B cell (primary cell): ENCODE measurements around the gene MED16. TPM values are rescaled to one million over a fixed set of nuclear protein-coding genes. Genes with fewer than 3 reads are reported as not detected.

ENCODE experiments used
- ATAC-seq: fragments of 200-7000 bp; cut with Tn5 transposase; one replicate; pipeline ENCODE4 v1.10.0; 2021; ENCODE audit warnings: low read depth, mild to moderate bottlenecking, moderate number of reproducible peaks, moderate library complexity
- CTCF ChIA-PET: fragments of 350-600 bp; sonication (Branson Sonifier 250); formaldehyde crosslinking; loops from one replicate; lab custom pipeline; 2021; ENCODE audit warnings: antibody characterized with exemption, inconsistent platforms; lab: Charles Lee
- POLR2A ChIA-PET: fragments of 350-600 bp; sonication (Branson Sonifier 250); formaldehyde crosslinking; loops from one replicate; lab custom pipeline; 2021; ENCODE audit warnings: antibody characterized with exemption; lab: Charles Lee
- DNase-seq: peaks from one replicate; pipeline ENCODE4 v3.0.0; 2013
- H2AFZ ChIP-seq: 2 replicates; pipeline ENCODE4 v1.6.1; 2012; ENCODE audit warnings: mild to moderate bottlenecking, low read depth, low read length; ENCODE audit not compliant: insufficient read depth, poor library complexity, severe bottlenecking
- H3K27ac ChIP-seq, 2 donors: 1 replicate in 1 of 2; 2 replicates in 1 of 2; pipeline ENCODE4 v1.5.1; 2012 to 2013; ENCODE audit warnings: low read length in 2 of 2, mild to moderate bottlenecking in 2 of 2, moderate library complexity in 1 of 2
- H3K27me3 ChIP-seq, 4 experiments: fragments of 200-600 bp in 1 of 4; sonication (generic) in 1 of 4; replicated peaks in 1 of 4; 1 replicate in 2 of 4; 2 replicates in 2 of 4; pipeline versions ENCODE4 v1.6.1 to v1.7.0; 2013 to 2016; ENCODE audit warnings: low read length in 3 of 4, mild to moderate bottlenecking in 2 of 4, mixed read lengths in 1 of 4, moderate library complexity in 1 of 4; ENCODE audit not compliant: insufficient read depth in 4 of 4, control insufficient read depth in 3 of 4; ENCODE audit errors: control extremely low read depth in 1 of 4
- H3K36me3 ChIP-seq, 2 experiments: replicated peaks in 1 of 2; 1 replicate in 1 of 2; 2 replicates in 1 of 2; pipeline versions ENCODE4 v1.6.1 to v1.7.1; 2013; ENCODE audit warnings: low read length in 1 of 2; ENCODE audit not compliant: insufficient read depth in 2 of 2, control insufficient read depth in 1 of 2; ENCODE audit errors: control extremely low read depth in 1 of 2, extremely low read depth in 1 of 2
- H3K4me1 ChIP-seq, 2 donors: fragments of 200-600 bp in 1 of 2; sonication (generic) in 1 of 2; 1 replicate in 1 of 2; 2 replicates in 1 of 2; pipeline versions ENCODE4 v1.5.1 to v1.6.1; 2013 to 2017; ENCODE audit warnings: low read length in 2 of 2; ENCODE audit not compliant: control insufficient read depth in 2 of 2, insufficient read depth in 2 of 2
- H3K4me2 ChIP-seq: replicated peaks from 2 replicates; pipeline ENCODE3; 2012; ENCODE audit warnings: mild to moderate bottlenecking, low read depth, low read length; ENCODE audit not compliant: poor library complexity, severe bottlenecking
- H3K4me3 ChIP-seq, 5 experiments: fragments of 200-600 bp in 1 of 5; sonication (generic) in 1 of 5; 1 replicate in 3 of 5; 2 replicates in 2 of 5; pipeline versions ENCODE4 v1.5.1 to v1.7.0; 2011 to 2016; ENCODE audit warnings: low read length in 4 of 5, mild to moderate bottlenecking in 4 of 5, low read depth in 2 of 5, control low read depth in 1 of 5, moderate library complexity in 1 of 5; ENCODE audit not compliant: insufficient read depth in 1 of 5; ENCODE audit errors: control extremely low read depth in 1 of 5, extremely low read depth in 1 of 5
- H3K79me2 ChIP-seq: fragments of 200-600 bp; sonication (generic); one replicate; pipeline ENCODE4 v1.6.0; 2016; ENCODE audit warnings: low read length; ENCODE audit not compliant: control insufficient read depth, insufficient read depth
- H3K9ac ChIP-seq: fragments of 200-600 bp; sonication (generic); 2 replicates; pipeline ENCODE4 v1.6.1; 2017; ENCODE audit warnings: mild to moderate bottlenecking, low read length, moderate library complexity
- H3K9me3 ChIP-seq, 3 donors: one replicate each; pipeline versions ENCODE4 v1.6.1 to v1.7.1; 2013; ENCODE audit warnings: low read length in 2 of 3; ENCODE audit not compliant: control insufficient read depth in 2 of 3, insufficient read depth in 1 of 3; ENCODE audit errors: control extremely low read depth in 1 of 3
- H4K20me1 ChIP-seq: 2 replicates; pipeline ENCODE4 v1.6.0; 2012; ENCODE audit warnings: mild to moderate bottlenecking, low read length; ENCODE audit not compliant: insufficient read depth, control insufficient read depth, poor library complexity, severe bottlenecking
- H3K27ac Mint-ChIP-seq: one replicate; pipeline ENCODE4 v1.8.0; 2021; ENCODE audit warnings: mixed read lengths
- H3K27me3 Mint-ChIP-seq: one replicate; pipeline ENCODE4 v1.8.0; 2021; ENCODE audit warnings: mixed read lengths
- H3K4me1 Mint-ChIP-seq: one replicate; pipeline ENCODE4 v1.8.0; 2021; ENCODE audit warnings: mixed read lengths
- H3K4me3 Mint-ChIP-seq: one replicate; pipeline ENCODE4 v1.8.0; 2021; ENCODE audit warnings: mixed read lengths
- H3K9me3 Mint-ChIP-seq: one replicate; pipeline ENCODE4 v1.8.0; 2022; ENCODE audit warnings: mixed read lengths; ENCODE audit not compliant: insufficient read depth
- CTCF ChIP-seq: fragments of 200-600 bp; IDR thresholded peaks from one replicate; pipeline ENCODE4 v1.8.0; 2022; ENCODE audit warnings: antibody characterized with exemption, mild to moderate bottlenecking
- EZH2 ChIP-seq: IDR thresholded peaks from 2 replicates; pipeline ENCODE4 v1.6.1; 2012; ENCODE audit warnings: borderline replicate concordance, low read depth, mild to moderate bottlenecking, moderate library complexity, low read length; ENCODE audit not compliant: insufficient read depth, poor library complexity, severe bottlenecking
- WGBS: methylation state at CpG from one replicate; pipeline ENCODE4 v1.1.5; 2013; ENCODE audit warnings: missing lambda C conversion rate; ENCODE audit not compliant: insufficient coverage; 5-methylcytosine and 5-hydroxymethylcytosine counted together
- intact Hi-C: fragments of 100-400 bp; cut with micrococcal nuclease; formaldehyde crosslinking; loops from one replicate; pipeline ENCODE4 v1.10.0; 2022
- polyA plus RNA-seq: library from polyadenylated mRNA; depleted of rRNA; stranded (reverse); fragments of >200 nt; gene quantifications from 2 replicates; pipeline ENCODE4 v1.2.3, GENCODE V29; 2012
- total RNA-seq, 2 donors: library from RNA; stranded (reverse); fragments of 120-200 nt in 1 of 2; gene quantifications; 1 replicate in 1 of 2; 2 replicates in 1 of 2; pipeline versions ENCODE4 v1.2.3 to v1.2.4, GENCODE V29; 2013 to 2022

Gene MED16
- total and polyA plus RNA-seq, 2 donors (not counting 1 experiment from before 2014, with no cell fraction given), result 85.0 to 85.3 TPM

DNA sequence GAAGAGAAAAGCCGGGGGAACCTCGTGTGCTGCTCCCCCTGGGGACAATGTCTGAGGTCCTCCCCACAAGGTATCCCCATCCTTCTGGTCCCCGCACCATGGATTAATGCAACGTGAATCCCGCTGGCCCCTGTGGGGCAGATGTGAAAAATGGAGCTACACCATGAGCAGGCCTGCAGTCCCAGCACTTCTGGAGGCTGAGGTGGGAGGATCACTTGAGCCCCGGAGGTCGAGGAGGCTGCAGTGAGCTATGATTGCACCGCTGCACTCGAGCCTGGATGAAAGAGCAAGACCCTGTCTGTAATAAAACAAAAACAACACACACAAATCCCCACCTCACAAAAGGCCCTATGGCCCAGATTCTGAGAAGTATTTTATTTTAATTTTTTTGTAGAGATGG, 34.7 kb downstream of the MED16 start:
- no peaks in the 10 kb centered on the region for H3K79me2 ChIP-seq
- no peak overlapping the region for H2AFZ ChIP-seq
- no peak overlapping the region for H3K4me2 ChIP-seq
- H4K20me1 ChIP-seq, result no peaks in the 10 kb centered on the region
- DNase-seq (peak; percentile 28), ATAC-seq (no peak)
- H3K36me3 ChIP-seq, result no peaks in the 10 kb centered on the region
- POLR2A ChIA-PET, result interaction anchor here (0.5 to 0.6 kb wide), 2 partner anchors 337 to 961 kb away, joined by 3 to 9 read pairs; no protein-coding TSS in a partner anchor
- peaks cover 12% of the 10 kb centered on the region for H3K4me1 Mint-ChIP-seq
- no peak overlapping the region for H3K9ac ChIP-seq
- H3K4me3 ChIP-seq, result no peak overlapping the region
- no peak overlapping the region for H3K4me3 Mint-ChIP-seq
- H3K27ac Mint-ChIP-seq, result no peak overlapping the region
- H3K27me3 ChIP-seq, result peaks cover 0 to 37% (median 8%) of the 10 kb centered on the region in 4 experiments
- peaks cover 20 to 34% of the 10 kb centered on the region in 2 donors for H3K4me1 ChIP-seq
- no peak for TF ChIP-seq CTCF
- no peak for TF ChIP-seq EZH2
- H3K9me3 Mint-ChIP-seq, result no peaks in the 10 kb centered on the region
- intact Hi-C loops, result no loop called here
- peaks cover 0 to 38% (median 0%) of the 10 kb centered on the region in 3 donors for H3K9me3 ChIP-seq
- CTCF ChIA-PET, result interaction anchor here (0.7 to 7.5 kb wide), 7 partner anchors 11 to 126 kb away, joined by 3 to 72 read pairs (median 4); partner anchors contain the start of genes MED16, RNU6-9 and WDR18
- H3K27me3 Mint-ChIP-seq, result peaks cover 7% of the 10 kb centered on the region
- H3K27ac ChIP-seq, result no peak overlapping the region
- 90% methylated on average over 2 of the region's 9 CpGs for WGBS

DNA sequence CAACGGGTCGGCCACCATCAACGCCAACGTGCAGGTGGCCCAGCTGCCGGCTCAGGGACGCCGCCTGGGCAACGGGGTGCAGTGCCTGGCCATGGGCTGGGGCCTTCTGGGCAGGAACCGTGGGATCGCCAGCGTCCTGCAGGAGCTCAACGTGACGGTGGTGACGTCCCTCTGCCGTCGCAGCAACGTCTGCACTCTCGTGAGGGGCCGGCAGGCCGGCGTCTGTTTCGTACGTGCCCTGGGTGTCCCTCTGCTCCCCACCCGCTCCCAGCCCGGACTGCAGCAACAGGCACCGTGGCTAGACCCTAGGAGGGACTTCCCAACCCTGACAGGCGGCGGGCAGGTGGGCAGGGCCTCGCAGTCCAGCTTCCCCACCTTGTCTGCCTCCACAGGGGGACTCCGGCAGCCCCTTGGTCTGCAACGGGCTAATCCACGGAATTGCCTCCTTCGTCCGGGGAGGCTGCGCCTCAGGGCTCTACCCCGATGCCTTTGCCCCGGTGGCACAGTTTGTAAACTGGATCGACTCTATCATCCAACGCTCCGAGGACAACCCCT, 37.3 kb downstream of the MED16 start:
- no peak overlapping the region for H3K4me3 ChIP-seq
- Mint-ChIP-seq H3K4me1 (peaks cover 2% of the 10 kb centered on the region), H3K4me3 (no peak overlapping the region), H3K27me3 (peaks cover 3% of the 10 kb centered on the region), H3K27ac (no peak overlapping the region), H3K9me3 (no peaks in the 10 kb centered on the region)
- peaks cover 0 to 29% (median 0%) of the 10 kb centered on the region in 3 donors for H3K9me3 ChIP-seq
- ATAC-seq (no peak), DNase-seq (no peak)
- no peaks in the 10 kb centered on the region for H4K20me1 ChIP-seq
- TF ChIP-seq EZH2, result no peak
- no peak for TF ChIP-seq CTCF
- POLR2A ChIA-PET, result interaction anchor here (0.7 kb wide), 1 partner anchor 68 kb away, joined by 3 read pairs; no protein-coding TSS in a partner anchor
- H3K9ac ChIP-seq, result no peak overlapping the region
- H3K36me3 ChIP-seq, result no peaks in the 10 kb centered on the region
- no peaks in the 10 kb centered on the region for H3K79me2 ChIP-seq
- 81% methylated on average over 38 of the region's 40 CpGs for WGBS
- H3K27ac ChIP-seq, result no peak overlapping the region
- CTCF ChIA-PET, result interaction anchor here (1.1 to 7.5 kb wide), 6 partner anchors 23 to 129 kb away, joined by 3 to 72 read pairs (median 10); partner anchors contain the start of genes MED16, RNU6-9 and WDR18
- H3K27me3 ChIP-seq, result peaks cover 0 to 38% (median 12%) of the 10 kb centered on the region in 4 experiments
- H3K4me2 ChIP-seq, result no peak overlapping the region
- intact Hi-C loops, result loop anchor here (2.0 kb wide), 1 partner anchor 85 kb away; no protein-coding TSS in a partner anchor
- H3K4me1 ChIP-seq, result peaks cover 6 to 16% of the 10 kb centered on the region in 2 donors
- H2AFZ ChIP-seq, result no peak overlapping the region
